ENCODE data around the gene KDM3B.
"Not testable (repeated sequence)": the region's sequence is repeated elsewhere in the genome, so short reads cannot be mapped to it uniquely, and the experiment has no call there.

Gene KDM3B

GRCh38 chr5:138466125-138466899, 113.8 kb downstream of the KDM3B start:
- Histone ChIP-seq H3K9ac (ENCODE audit: low read length) (peak overlapping the region; percentile 44), H3K4me3 (ENCODE audit: low read depth in 1 of 2, low read length in 2 of 2) (peak overlapping the region; percentile 86 to 94), H3K4me1 (ENCODE audit: insufficient read depth, low read length) (peaks cover 15% of the 10 kb centered on the region), H3K36me3 (ENCODE audit: insufficient read depth, low read length) (no peaks in the 10 kb centered on the region), H3K27me3 (ENCODE audit: control insufficient read depth in 1 of 2, insufficient read depth in 2 of 2, low read length in 2 of 2) (no peaks in the 10 kb centered on the region), H3K9me3 (ENCODE audit: low read length) (no peaks in the 10 kb centered on the region), H3K27ac (ENCODE audit: low read depth, low read length) (peak overlapping the region; percentile 70)

- Histone ChIP-seq H3K4me1 (ENCODE audit: insufficient read depth, low read length) (peaks cover 8% of the 10 kb centered on the region), H3K9ac (ENCODE audit: low read length) (peak overlapping the region; percentile 44), H3K27ac (ENCODE audit: low read depth, low read length) (no peak overlapping the region), H3K27me3 (ENCODE audit: control insufficient read depth in 1 of 2, insufficient read depth in 2 of 2, low read length in 2 of 2) (no peaks in the 10 kb centered on the region), H3K9me3 (ENCODE audit: low read length) (no peaks in the 10 kb centered on the region), H3K36me3 (ENCODE audit: insufficient read depth, low read length) (no peaks in the 10 kb centered on the region), H3K4me3 (ENCODE audit: low read depth in 1 of 2, low read length in 2 of 2) (peak overlapping the region; percentile 15 to 94)
Observed at GRCh38 chr5:138466900-138467710, 114.6 kb downstream of the KDM3B start.

- Histone ChIP-seq H3K9me3 (ENCODE audit: low read length) (no peaks in the 10 kb centered on the region), H3K36me3 (ENCODE audit: insufficient read depth, low read length) (no peaks in the 10 kb centered on the region), H3K27ac (ENCODE audit: low read depth, low read length) (no peak overlapping the region), H3K27me3 (ENCODE audit: control insufficient read depth in 1 of 2, insufficient read depth in 2 of 2, low read length in 2 of 2) (no peaks in the 10 kb centered on the region), H3K9ac (ENCODE audit: low read length) (no peak overlapping the region), H3K4me3 (ENCODE audit: low read depth in 1 of 2, low read length in 2 of 2) (peak overlapping the region; percentile 15 to 94), H3K4me1 (ENCODE audit: insufficient read depth, low read length) (peaks cover 8% of the 10 kb centered on the region)
Observed at GRCh38 chr5:138467711-138468132, 115.2 kb downstream of the KDM3B start.

- no peak overlapping the region for H3K27ac ChIP-seq (ENCODE audit: low read depth, low read length)
- H3K9ac ChIP-seq (ENCODE audit: low read length), result no peak overlapping the region
- H3K4me3 ChIP-seq (ENCODE audit: low read depth in 1 of 2, low read length in 2 of 2), result peak overlapping the region in 1 of 2 donors; percentile 94
- no peaks in the 10 kb centered on the region for H3K36me3 ChIP-seq (ENCODE audit: insufficient read depth, low read length)
- no peaks in the 10 kb centered on the region for H3K27me3 ChIP-seq (ENCODE audit: control insufficient read depth in 1 of 2, insufficient read depth in 2 of 2, low read length in 2 of 2)
- no peaks in the 10 kb centered on the region for H3K9me3 ChIP-seq (ENCODE audit: low read length)
- peaks cover 4% of the 10 kb centered on the region for H3K4me1 ChIP-seq (ENCODE audit: insufficient read depth, low read length)
Observed at GRCh38 chr5:138468133-138468965, 115.9 kb downstream of the KDM3B start.

- H3K27me3 ChIP-seq (ENCODE audit: control insufficient read depth in 1 of 2, insufficient read depth in 2 of 2, low read length in 2 of 2), result no peaks in the 10 kb centered on the region
- no peak overlapping the region for H3K27ac ChIP-seq (ENCODE audit: low read depth, low read length)
- H3K36me3 ChIP-seq (ENCODE audit: insufficient read depth, low read length), result no peaks in the 10 kb centered on the region
- H3K9ac ChIP-seq (ENCODE audit: low read length), result no peak overlapping the region
- H3K4me3 ChIP-seq (ENCODE audit: low read depth in 1 of 2, low read length in 2 of 2), result no peak overlapping the region
- H3K9me3 ChIP-seq (ENCODE audit: low read length), result no peaks in the 10 kb centered on the region
- no peaks in the 10 kb centered on the region for H3K4me1 ChIP-seq (ENCODE audit: insufficient read depth, low read length)
Observed at GRCh38 chr5:138468966-138469539, 116.6 kb downstream of the KDM3B start.

- no peaks in the 10 kb centered on the region for H3K36me3 ChIP-seq (ENCODE audit: insufficient read depth, low read length)
- H3K27me3 ChIP-seq (ENCODE audit: control insufficient read depth in 1 of 2, insufficient read depth in 2 of 2, low read length in 2 of 2), result no peaks in the 10 kb centered on the region
- no peaks in the 10 kb centered on the region for H3K9me3 ChIP-seq (ENCODE audit: low read length)
- no peak overlapping the region for H3K27ac ChIP-seq (ENCODE audit: low read depth, low read length)
- no peak overlapping the region for H3K4me3 ChIP-seq (ENCODE audit: low read depth in 1 of 2, low read length in 2 of 2)
- no peak overlapping the region for H3K9ac ChIP-seq (ENCODE audit: low read length)
- no peaks in the 10 kb centered on the region for H3K4me1 ChIP-seq (ENCODE audit: insufficient read depth, low read length)
Observed at GRCh38 chr5:138469540-138470321, 117.2 kb downstream of the KDM3B start.

GRCh38 chr5:138470322-138471051, 118.0 kb downstream of the KDM3B start:
- H3K27me3 ChIP-seq (ENCODE audit: control insufficient read depth in 1 of 2, insufficient read depth in 2 of 2, low read length in 2 of 2), result no peaks in the 10 kb centered on the region
- H3K9ac ChIP-seq (ENCODE audit: low read length), result no peak overlapping the region
- no peaks in the 10 kb centered on the region for H3K9me3 ChIP-seq (ENCODE audit: low read length)
- no peaks in the 10 kb centered on the region for H3K4me1 ChIP-seq (ENCODE audit: insufficient read depth, low read length)
- no peaks in the 10 kb centered on the region for H3K36me3 ChIP-seq (ENCODE audit: insufficient read depth, low read length)
- no peak overlapping the region for H3K4me3 ChIP-seq (ENCODE audit: low read depth in 1 of 2, low read length in 2 of 2)
- no peak overlapping the region for H3K27ac ChIP-seq (ENCODE audit: low read depth, low read length)

GRCh38 chr5:138471052-138471361, 118.5 kb downstream of the KDM3B start:
- Histone ChIP-seq H3K27me3 (ENCODE audit: control insufficient read depth in 1 of 2, insufficient read depth in 2 of 2, low read length in 2 of 2) (no peaks in the 10 kb centered on the region), H3K36me3 (ENCODE audit: insufficient read depth, low read length) (no peaks in the 10 kb centered on the region), H3K4me3 (ENCODE audit: low read depth in 1 of 2, low read length in 2 of 2) (no peak overlapping the region), H3K9ac (ENCODE audit: low read length) (no peak overlapping the region), H3K9me3 (ENCODE audit: low read length) (no peaks in the 10 kb centered on the region), H3K27ac (ENCODE audit: low read depth, low read length) (no peak overlapping the region), H3K4me1 (ENCODE audit: insufficient read depth, low read length) (no peaks in the 10 kb centered on the region)

GRCh38 chr5:138472353-138472752, 119.9 kb downstream of the KDM3B start:
- Histone ChIP-seq H3K9me3 (ENCODE audit: low read length) (no peaks in the 10 kb centered on the region), H3K27ac (ENCODE audit: low read depth, low read length) (no peak overlapping the region)

GRCh38 chr5:138473151-138473550, 120.7 kb downstream of the KDM3B start:
- not testable (repeated sequence) for H3K27me3 ChIP-seq (ENCODE audit: control insufficient read depth in 1 of 2, insufficient read depth in 2 of 2, low read length in 2 of 2); H3K9ac ChIP-seq (ENCODE audit: low read length); H3K27ac ChIP-seq (ENCODE audit: low read depth, low read length)

More at GRCh38 chr5:138472353-138472752, 119.9 kb downstream of the KDM3B start:
- no peaks in the 10 kb centered on the region for H3K27me3 ChIP-seq (ENCODE audit: control insufficient read depth in 1 of 2, insufficient read depth in 2 of 2, low read length in 2 of 2)
- H3K4me1 ChIP-seq (ENCODE audit: insufficient read depth, low read length), result no peaks in the 10 kb centered on the region
- no peak overlapping the region for H3K9ac ChIP-seq (ENCODE audit: low read length)
- H3K4me3 ChIP-seq (ENCODE audit: low read depth in 1 of 2, low read length in 2 of 2), result no peak overlapping the region
- H3K36me3 ChIP-seq (ENCODE audit: insufficient read depth, low read length), result no peaks in the 10 kb centered on the region

More at GRCh38 chr5:138473151-138473550, 120.7 kb downstream of the KDM3B start:
- not testable (repeated sequence) for H3K4me1 ChIP-seq (ENCODE audit: insufficient read depth, low read length); H3K9me3 ChIP-seq (ENCODE audit: low read length); H3K4me3 ChIP-seq (ENCODE audit: low read depth in 1 of 2, low read length in 2 of 2); H3K36me3 ChIP-seq (ENCODE audit: insufficient read depth, low read length)
